Measurements from ENCODE around the gene SLC38A8. TPM values are rescaled to one million over a fixed set of nuclear protein-coding genes. Genes with fewer than 3 reads are reported as not detected.
A peak's percentile ranks its signal among the peaks of the same experiment; 100 is the strongest.

Gene SLC38A8
- total RNA-seq, 1 experiment from 2014 or later, result not detected

DNA sequence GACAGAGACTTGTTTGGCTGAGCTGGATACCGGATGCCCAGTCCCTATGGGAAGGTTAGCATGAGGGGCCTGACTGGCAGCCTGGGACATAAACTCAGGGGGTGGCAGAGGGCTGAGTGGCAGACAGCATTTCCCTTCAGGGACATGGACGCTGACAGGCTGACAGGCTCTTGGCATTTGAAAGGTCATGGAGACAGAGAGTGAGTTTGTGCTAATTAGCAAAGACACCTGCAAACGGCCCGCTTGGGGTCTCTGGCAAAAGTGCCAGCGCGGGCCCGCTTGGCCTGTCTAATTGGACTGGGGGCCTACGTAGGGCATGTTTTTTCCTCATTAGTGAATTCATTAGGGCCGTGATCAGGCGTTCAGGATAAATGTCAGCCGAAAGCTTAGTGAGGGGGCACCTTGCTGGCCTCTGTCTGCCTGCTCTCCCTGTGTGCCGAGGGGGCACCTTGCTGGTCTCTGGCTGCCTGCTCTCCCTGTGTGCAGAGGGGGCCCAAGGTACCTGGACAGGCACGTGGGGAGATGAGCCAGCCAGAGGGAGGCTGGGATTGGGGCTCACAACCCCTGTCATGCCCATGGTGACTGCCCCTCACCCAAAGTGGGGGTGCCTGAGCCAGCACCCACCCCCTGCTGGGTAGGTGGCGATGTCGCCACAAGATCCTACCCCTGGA lies 66.9 kb downstream of the SLC38A8 start:
- ChIA-PET CTCF (no interaction called here), POLR2A (no interaction called here)
- peak; percentile 28; the same call in 1 of the 2 replicates for ATAC-seq
- in situ Hi-C loops (cut with HindIII; ENCODE audit: low pct_unique_long_range_greater_than_20kb, low sequenced_read_pairs) (no loop called here), intact Hi-C loops (cut with micrococcal nuclease; ENCODE audit: unreplicated experiment) (no loop called here)
- H3K4me3 ChIP-seq (ENCODE audit: low read depth in 2 of 2, low read length in 2 of 2), result no peak overlapping the region
- no peaks in the 10 kb centered on the region for H3K36me3 ChIP-seq (ENCODE audit: control insufficient read depth, insufficient read depth, low read length)
- H3K27me3 ChIP-seq (ENCODE audit: control insufficient read depth, insufficient read depth, low read length), result no peaks in the 10 kb centered on the region
- no peaks in the 10 kb centered on the region for H3K9me3 ChIP-seq (ENCODE audit: control insufficient read depth, insufficient read depth, low read depth, low read length)
- TF ChIP-seq, protein P1, sequence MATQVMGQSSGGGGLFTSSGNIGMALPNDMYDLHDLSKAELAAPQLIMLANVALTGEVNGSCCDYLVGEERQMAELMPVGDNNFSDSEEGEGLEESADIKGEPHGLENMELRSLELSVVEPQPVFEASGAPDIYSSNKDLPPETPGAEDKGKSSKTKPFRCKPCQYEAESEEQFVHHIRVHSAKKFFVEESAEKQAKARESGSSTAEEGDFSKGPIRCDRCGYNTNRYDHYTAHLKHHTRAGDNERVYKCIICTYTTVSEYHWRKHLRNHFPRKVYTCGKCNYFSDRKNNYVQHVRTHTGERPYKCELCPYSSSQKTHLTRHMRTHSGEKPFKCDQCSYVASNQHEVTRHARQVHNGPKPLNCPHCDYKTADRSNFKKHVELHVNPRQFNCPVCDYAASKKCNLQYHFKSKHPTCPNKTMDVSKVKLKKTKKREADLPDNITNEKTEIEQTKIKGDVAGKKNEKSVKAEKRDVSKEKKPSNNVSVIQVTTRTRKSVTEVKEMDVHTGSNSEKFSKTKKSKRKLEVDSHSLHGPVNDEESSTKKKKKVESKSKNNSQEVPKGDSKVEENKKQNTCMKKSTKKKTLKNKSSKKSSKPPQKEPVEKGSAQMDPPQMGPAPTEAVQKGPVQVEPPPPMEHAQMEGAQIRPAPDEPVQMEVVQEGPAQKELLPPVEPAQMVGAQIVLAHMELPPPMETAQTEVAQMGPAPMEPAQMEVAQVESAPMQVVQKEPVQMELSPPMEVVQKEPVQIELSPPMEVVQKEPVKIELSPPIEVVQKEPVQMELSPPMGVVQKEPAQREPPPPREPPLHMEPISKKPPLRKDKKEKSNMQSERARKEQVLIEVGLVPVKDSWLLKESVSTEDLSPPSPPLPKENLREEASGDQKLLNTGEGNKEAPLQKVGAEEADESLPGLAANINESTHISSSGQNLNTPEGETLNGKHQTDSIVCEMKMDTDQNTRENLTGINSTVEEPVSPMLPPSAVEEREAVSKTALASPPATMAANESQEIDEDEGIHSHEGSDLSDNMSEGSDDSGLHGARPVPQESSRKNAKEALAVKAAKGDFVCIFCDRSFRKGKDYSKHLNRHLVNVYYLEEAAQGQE (IDR thresholded peaks at IDR 0.05; ENCODE audit: insufficient read depth in 1 of 2, low read depth in 2 of 2, low read length in 1 of 2), result no peak
- no peak for TF ChIP-seq TCF7L2 (IDR thresholded peaks at IDR 0.05; ENCODE audit: low read depth, low read length)
- TF ChIP-seq, protein P2, sequence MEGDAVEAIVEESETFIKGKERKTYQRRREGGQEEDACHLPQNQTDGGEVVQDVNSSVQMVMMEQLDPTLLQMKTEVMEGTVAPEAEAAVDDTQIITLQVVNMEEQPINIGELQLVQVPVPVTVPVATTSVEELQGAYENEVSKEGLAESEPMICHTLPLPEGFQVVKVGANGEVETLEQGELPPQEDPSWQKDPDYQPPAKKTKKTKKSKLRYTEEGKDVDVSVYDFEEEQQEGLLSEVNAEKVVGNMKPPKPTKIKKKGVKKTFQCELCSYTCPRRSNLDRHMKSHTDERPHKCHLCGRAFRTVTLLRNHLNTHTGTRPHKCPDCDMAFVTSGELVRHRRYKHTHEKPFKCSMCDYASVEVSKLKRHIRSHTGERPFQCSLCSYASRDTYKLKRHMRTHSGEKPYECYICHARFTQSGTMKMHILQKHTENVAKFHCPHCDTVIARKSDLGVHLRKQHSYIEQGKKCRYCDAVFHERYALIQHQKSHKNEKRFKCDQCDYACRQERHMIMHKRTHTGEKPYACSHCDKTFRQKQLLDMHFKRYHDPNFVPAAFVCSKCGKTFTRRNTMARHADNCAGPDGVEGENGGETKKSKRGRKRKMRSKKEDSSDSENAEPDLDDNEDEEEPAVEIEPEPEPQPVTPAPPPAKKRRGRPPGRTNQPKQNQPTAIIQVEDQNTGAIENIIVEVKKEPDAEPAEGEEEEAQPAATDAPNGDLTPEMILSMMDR (IDR thresholded peaks at IDR 0.05), result no peak
- no peak for TF ChIP-seq SIN3A (IDR thresholded peaks at IDR 0.05; ENCODE audit: borderline replicate concordance, insufficient read depth, low read depth, low read length)
- no peak for TF ChIP-seq POLR2AphosphoS5 (IDR thresholded peaks at IDR 0.05; ENCODE audit: low read depth, low read length)
- no peak overlapping the region for H3K27ac ChIP-seq (ENCODE audit: low read length)
- BruUV-seq (replicated peaks), result no TSS peak
- no peaks in the 10 kb centered on the region for H3K4me1 ChIP-seq (ENCODE audit: control insufficient read depth, insufficient read depth, low read length)
- DNase-seq (ENCODE audit: low read depth, low spot score), result no peak

DNA sequence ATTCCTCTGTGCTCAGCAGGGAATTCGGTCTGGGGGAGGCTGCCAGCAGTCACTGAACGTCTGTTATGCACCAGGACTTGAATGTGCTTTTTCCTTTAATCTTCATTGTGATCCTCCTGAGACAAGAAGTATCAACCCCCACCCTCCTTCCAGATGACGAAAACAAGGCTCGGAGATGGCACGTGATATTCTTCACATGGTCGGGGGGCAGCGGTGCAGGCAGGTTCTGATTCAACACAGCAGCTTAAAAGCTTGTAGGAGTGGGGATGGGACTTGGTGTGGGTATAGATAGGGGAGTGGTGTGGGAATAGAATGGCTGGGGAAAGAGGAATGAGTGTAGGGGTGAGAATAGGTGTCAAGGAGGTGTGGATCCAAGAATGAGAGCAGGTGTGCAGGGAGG lies 68.1 kb downstream of the SLC38A8 start:
- BruUV-seq (replicated peaks), result no TSS peak
- POLR2A ChIA-PET, result no interaction called here
- no peaks in the 10 kb centered on the region for H3K27me3 ChIP-seq (ENCODE audit: control insufficient read depth, insufficient read depth, low read length)
- in situ Hi-C loops (cut with HindIII; ENCODE audit: low pct_unique_long_range_greater_than_20kb, low sequenced_read_pairs) (no loop called here), intact Hi-C loops (cut with micrococcal nuclease; ENCODE audit: unreplicated experiment) (no loop called here)
- H3K9me3 ChIP-seq (ENCODE audit: control insufficient read depth, insufficient read depth, low read depth, low read length), result no peaks in the 10 kb centered on the region
- H3K36me3 ChIP-seq (ENCODE audit: control insufficient read depth, insufficient read depth, low read length), result no peaks in the 10 kb centered on the region
- no peak overlapping the region for H3K27ac ChIP-seq (ENCODE audit: low read length)
- DNase-seq (ENCODE audit: low read depth, low spot score), result no peak
- H3K4me3 ChIP-seq (ENCODE audit: low read depth in 2 of 2, low read length in 2 of 2), result no peak overlapping the region
- ATAC-seq, result no peak
- H3K4me1 ChIP-seq (ENCODE audit: control insufficient read depth, insufficient read depth, low read length), result no peaks in the 10 kb centered on the region
- TF ChIP-seq, protein P2 (IDR thresholded peaks at IDR 0.05), result no peak
- no peak for TF ChIP-seq POLR2AphosphoS5 (IDR thresholded peaks at IDR 0.05; ENCODE audit: low read depth, low read length)
- no peak for TF ChIP-seq TCF7L2 (IDR thresholded peaks at IDR 0.05; ENCODE audit: low read depth, low read length)
- TF ChIP-seq, protein P1 (IDR thresholded peaks at IDR 0.05; ENCODE audit: insufficient read depth in 1 of 2, low read depth in 2 of 2, low read length in 1 of 2), result no peak
- TF ChIP-seq SIN3A (IDR thresholded peaks at IDR 0.05; ENCODE audit: borderline replicate concordance, insufficient read depth, low read depth, low read length), result no peak
- CTCF ChIA-PET, result no interaction called here

All from Panc1 (cell line).